Measurements from ENCODE around the gene SLC8A2. TPM values are rescaled to one million over a fixed set of nuclear protein-coding genes. Genes with fewer than 3 reads are reported as not detected.
A peak's percentile ranks its signal among the peaks of the same experiment; 100 is the strongest.

Gene SLC8A2
- total RNA-seq, 2 experiments from 2014 or later: 0.18 to 0.43 TPM

DNA sequence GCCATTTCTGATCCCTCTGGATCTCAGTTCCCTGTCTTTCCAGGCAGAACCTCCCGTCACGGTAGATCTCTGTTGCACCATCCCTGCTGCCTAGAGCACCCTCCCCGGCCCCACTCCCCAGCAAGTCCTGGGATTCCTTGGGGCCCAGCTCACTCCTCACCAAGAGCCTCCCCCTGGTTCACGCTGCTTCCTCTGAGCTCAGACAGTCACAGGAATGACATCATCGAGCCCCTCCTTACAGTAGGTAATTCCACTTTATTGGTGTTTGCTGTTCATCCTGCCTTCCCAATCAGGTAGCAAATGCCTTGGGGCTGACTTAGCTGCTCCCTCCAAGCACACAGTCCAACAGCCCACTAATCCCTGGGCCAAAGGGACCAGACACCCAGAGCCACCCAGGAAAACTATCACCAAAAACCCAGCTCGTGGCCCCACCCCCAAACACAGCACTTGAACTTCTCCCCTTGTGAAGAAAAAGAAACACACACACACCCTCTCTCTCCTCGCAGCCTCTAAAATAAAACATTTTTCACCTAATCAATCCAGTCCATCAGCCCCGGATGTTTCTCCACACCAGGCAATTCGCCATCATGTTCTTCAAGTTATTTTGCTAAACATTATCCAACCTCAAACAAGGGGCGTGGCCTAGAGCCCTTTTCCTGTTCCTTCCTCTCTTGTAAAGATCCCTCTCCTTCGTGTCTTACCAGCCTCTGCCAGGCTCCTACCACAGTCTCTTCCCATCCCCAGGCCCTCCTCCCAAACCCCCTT is 40.7 kb upstream of the SLC8A2 start:
- peak overlapping the region; percentile 68 for H3K27ac Mint-ChIP-seq
- no peaks in the 10 kb centered on the region for H3K27me3 Mint-ChIP-seq
- no peak for ATAC-seq
- no peaks in the 10 kb centered on the region for H3K9me3 Mint-ChIP-seq
- CTCF ChIA-PET: interaction anchor here (1.1 to 5.4 kb wide), 2 partner anchors 27 to 76 kb away, joined by 3 to 37 read pairs; partner anchors contain the start of gene KPTN
- DNase-seq: no peak
- peaks cover 66% of the 10 kb centered on the region for H3K4me1 Mint-ChIP-seq (ENCODE audit: low read depth)
- intact Hi-C loops (cut with micrococcal nuclease): loop anchor here (10.0 kb wide), 1 partner anchor 78 kb away; no protein-coding TSS in a partner anchor
- peak overlapping the region; percentile 98 for H3K4me3 Mint-ChIP-seq
- POLR2A ChIA-PET: interaction anchor here (0.9 to 1.9 kb wide), 7 partner anchors 10 to 99 kb away, joined by 3 to 5 read pairs (median 4); no protein-coding TSS in a partner anchor
- TF ChIP-seq, protein P1, sequence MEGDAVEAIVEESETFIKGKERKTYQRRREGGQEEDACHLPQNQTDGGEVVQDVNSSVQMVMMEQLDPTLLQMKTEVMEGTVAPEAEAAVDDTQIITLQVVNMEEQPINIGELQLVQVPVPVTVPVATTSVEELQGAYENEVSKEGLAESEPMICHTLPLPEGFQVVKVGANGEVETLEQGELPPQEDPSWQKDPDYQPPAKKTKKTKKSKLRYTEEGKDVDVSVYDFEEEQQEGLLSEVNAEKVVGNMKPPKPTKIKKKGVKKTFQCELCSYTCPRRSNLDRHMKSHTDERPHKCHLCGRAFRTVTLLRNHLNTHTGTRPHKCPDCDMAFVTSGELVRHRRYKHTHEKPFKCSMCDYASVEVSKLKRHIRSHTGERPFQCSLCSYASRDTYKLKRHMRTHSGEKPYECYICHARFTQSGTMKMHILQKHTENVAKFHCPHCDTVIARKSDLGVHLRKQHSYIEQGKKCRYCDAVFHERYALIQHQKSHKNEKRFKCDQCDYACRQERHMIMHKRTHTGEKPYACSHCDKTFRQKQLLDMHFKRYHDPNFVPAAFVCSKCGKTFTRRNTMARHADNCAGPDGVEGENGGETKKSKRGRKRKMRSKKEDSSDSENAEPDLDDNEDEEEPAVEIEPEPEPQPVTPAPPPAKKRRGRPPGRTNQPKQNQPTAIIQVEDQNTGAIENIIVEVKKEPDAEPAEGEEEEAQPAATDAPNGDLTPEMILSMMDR (IDR thresholded peaks at IDR 0.05): no peak
- peaks cover 3% of the 10 kb centered on the region for H3K36me3 Mint-ChIP-seq (ENCODE audit: low read depth)

- TF ChIP-seq, protein P1 (IDR thresholded peaks at IDR 0.05): no peak
- intact Hi-C loops (cut with micrococcal nuclease): loop anchor here (10.0 kb wide), 1 partner anchor 77 kb away; no protein-coding TSS in a partner anchor
- POLR2A ChIA-PET: interaction anchor here (1.3 kb wide), 1 partner anchor 9 kb away, joined by 4 read pairs; no protein-coding TSS in a partner anchor
- Mint-ChIP-seq H3K36me3 (ENCODE audit: low read depth) (peaks cover 3% of the 10 kb centered on the region), H3K4me3 (no peak overlapping the region), H3K27me3 (no peaks in the 10 kb centered on the region), H3K27ac (no peak overlapping the region), H3K9me3 (no peaks in the 10 kb centered on the region), H3K4me1 (ENCODE audit: low read depth) (peaks cover 59% of the 10 kb centered on the region)
- CTCF ChIA-PET: interaction anchor here (1.1 to 5.4 kb wide), 2 partner anchors 26 to 76 kb away, joined by 3 to 37 read pairs; partner anchors contain the start of gene KPTN
- ATAC-seq (no peak), DNase-seq (no peak)
These were observed 40.0 kb upstream of the SLC8A2 start for GRCh38 chr19:47511681-47512080.

GRCh38 chr19:47511128-47511517 is 39.4 kb upstream of the SLC8A2 start:
- no peak for ATAC-seq
- peaks cover 53% of the 10 kb centered on the region for H3K4me1 Mint-ChIP-seq (ENCODE audit: low read depth)
- H3K27ac Mint-ChIP-seq: peak overlapping the region; percentile 7
- H3K9me3 Mint-ChIP-seq: no peaks in the 10 kb centered on the region
- ChIA-PET POLR2A (interaction anchor here (0.6 to 1.3 kb wide), 4 partner anchors 8 to 234 kb away, joined by 3 to 5 read pairs (median 3); partner anchors contain the start of gene NOP53), CTCF (interaction anchor here (1.1 kb wide), 1 partner anchor 74 kb away, joined by 3 read pairs; no protein-coding TSS in a partner anchor)
- H3K27me3 Mint-ChIP-seq: no peaks in the 10 kb centered on the region
- H3K36me3 Mint-ChIP-seq (ENCODE audit: low read depth): peaks cover 3% of the 10 kb centered on the region
- no peak for DNase-seq
- H3K4me3 Mint-ChIP-seq: no peak overlapping the region
- intact Hi-C loops (cut with micrococcal nuclease): loop anchor here (10.0 kb wide), 1 partner anchor 76 kb away; no protein-coding TSS in a partner anchor
- TF ChIP-seq, protein P1 (IDR thresholded peaks at IDR 0.05): no peak

GRCh38 chr19:47510516-47511127 is 38.9 kb upstream of the SLC8A2 start:
- H3K27ac Mint-ChIP-seq: no peak overlapping the region
- peaks cover 48% of the 10 kb centered on the region for H3K4me1 Mint-ChIP-seq (ENCODE audit: low read depth)

More at GRCh38 chr19:47510516-47511127, 38.9 kb upstream of the SLC8A2 start:
- ChIA-PET CTCF (interaction anchor here (1.1 kb wide), 1 partner anchor 74 kb away, joined by 3 read pairs; no protein-coding TSS in a partner anchor), POLR2A (interaction anchor here (0.6 to 1.3 kb wide), 5 partner anchors 8 to 235 kb away, joined by 3 to 5 read pairs (median 3); partner anchors contain the start of gene NOP53)
- intact Hi-C loops (cut with micrococcal nuclease): loop anchor here (10.0 kb wide), 1 partner anchor 76 kb away; no protein-coding TSS in a partner anchor
- H3K4me3 Mint-ChIP-seq: no peak overlapping the region
- peaks cover 3% of the 10 kb centered on the region for H3K36me3 Mint-ChIP-seq (ENCODE audit: low read depth)
- H3K27me3 Mint-ChIP-seq: no peaks in the 10 kb centered on the region
- TF ChIP-seq, protein P1 (IDR thresholded peaks at IDR 0.05): no peak
- no peaks in the 10 kb centered on the region for H3K9me3 Mint-ChIP-seq
- ATAC-seq (no peak), DNase-seq (no peak)

Measured in activated CD8-positive, alpha-beta T cell treated with anti-CD3 and anti-CD28 coated beads for 36 hours (primary cell).